ENCODE data around the gene MORN1.

GRCh38 chr1:2368053-2368744 lies 23.2 kb downstream of the MORN1 start:
- TF ChIP-seq POLR2AphosphoS5 (IDR thresholded peaks at IDR 0.05; ENCODE audit: low read depth, low read length): no peak
- no peak for TF ChIP-seq PAX5 (IDR thresholded peaks at IDR 0.05; ENCODE audit: insufficient read depth, low read length, severe bottlenecking)
- TF ChIP-seq POLR2A (IDR thresholded peaks at IDR 0.05; ENCODE audit: low read depth, low read length): no peak
- no peak for TF ChIP-seq TAF1 (IDR thresholded peaks at IDR 0.05; ENCODE audit: low read depth, low read length)
- TF ChIP-seq SPI1 (IDR thresholded peaks at IDR 0.05; ENCODE audit: low read depth, low read length): no peak
- TF ChIP-seq POU2F2 (IDR thresholded peaks at IDR 0.05; ENCODE audit: low read depth, low read length): no peak

Measured in GM12891 (cell line).